Panc1 (cell line): Measurements from ENCODE around the gene TAB3. TPM values are rescaled to one million over a fixed set of nuclear protein-coding genes. Genes with fewer than 3 reads are reported as not detected.

ENCODE experiments used
- ATAC-seq: fragments of 200-7000 bp; cut with Tn5 transposase; 2 replicates; pipeline ENCODE4 v1.9.1; 2020; ENCODE audit warnings: mild to moderate bottlenecking, moderate library complexity
- BruUV-seq: library from RNA; stranded (reverse); fragments of 400-500 nt; replicated peaks from 2 replicates; lab custom pipeline; 2021; lab: Mats Ljungman, UMichigan
- CTCF ChIA-PET: fragments of 300-600 bp; sonication (Branson Sonifier 250); formaldehyde crosslinking; loops from one replicate; lab custom pipeline; 2022; ENCODE audit warnings: antibody characterized with exemption; lab: Charles Lee
- POLR2A ChIA-PET: fragments of 300-600 bp; sonication (Branson Sonifier 250); formaldehyde crosslinking; loops from one replicate; lab custom pipeline; 2022; ENCODE audit warnings: antibody characterized with exemption; lab: Charles Lee
- DNase-seq: peaks from one replicate; pipeline ENCODE4 v3.0.0-alpha.2; 2010; ENCODE audit warnings: low read depth, low spot score
- H3K27ac ChIP-seq: 2 replicates; pipeline ENCODE4 v1.5.1; 2011; ENCODE audit warnings: mild to moderate bottlenecking, low read length, inconsistent platforms
- H3K27me3 ChIP-seq: fragments of 200-500 bp; sonication (Bioruptor generic); 2 replicates; pipeline ENCODE4 v1.6.0; 2014; ENCODE audit warnings: low read length, inconsistent platforms; ENCODE audit not compliant: control insufficient read depth, insufficient read depth
- H3K36me3 ChIP-seq: fragments of 200-500 bp; sonication (Bioruptor generic); 2 replicates; pipeline ENCODE4 v1.5.1; 2014; ENCODE audit warnings: inconsistent platforms, mild to moderate bottlenecking, low read length, moderate library complexity; ENCODE audit not compliant: control insufficient read depth, insufficient read depth
- H3K4me1 ChIP-seq: 2 replicates; pipeline ENCODE4 v1.5.1; 2011; ENCODE audit warnings: inconsistent platforms, mild to moderate bottlenecking, low read length, moderate library complexity; ENCODE audit not compliant: control insufficient read depth, insufficient read depth
- H3K4me3 ChIP-seq, 2 experiments: 2 replicates each; pipeline ENCODE4 v1.5.1; 2011 to 2012; ENCODE audit warnings: low read depth in 2 of 2, low read length in 2 of 2, mild to moderate bottlenecking in 2 of 2, inconsistent platforms in 1 of 2, moderate library complexity in 1 of 2
- H3K9me3 ChIP-seq: fragments of 200-500 bp; sonication (Bioruptor generic); 2 replicates; pipeline ENCODE4 v1.5.1; 2014; ENCODE audit warnings: low read depth, mild to moderate bottlenecking, inconsistent platforms, low read length, moderate library complexity; ENCODE audit not compliant: control insufficient read depth, insufficient read depth
- POLR2AphosphoS5 ChIP-seq: IDR thresholded peaks from 2 replicates; pipeline ENCODE4 v1.6.1; 2012; ENCODE audit warnings: mild to moderate bottlenecking, low read depth, low read length, moderate library complexity
- REST ChIP-seq, 2 experiments: IDR thresholded peaks; 2 replicates each; pipeline ENCODE4 v1.6.1; 2011 to 2012; ENCODE audit warnings: low read depth in 2 of 2, control low read depth in 1 of 2, low read length in 1 of 2, mild to moderate bottlenecking in 1 of 2, moderate library complexity in 1 of 2; ENCODE audit not compliant: insufficient read depth in 1 of 2
- SIN3A ChIP-seq: IDR thresholded peaks from 2 replicates; pipeline ENCODE4 v1.6.1; 2012; ENCODE audit warnings: low read depth, mild to moderate bottlenecking, low read length, moderate library complexity, borderline replicate concordance; ENCODE audit not compliant: insufficient read depth
- TCF7L2 ChIP-seq: IDR thresholded peaks from 2 replicates; pipeline ENCODE4 v1.6.1; 2011; ENCODE audit warnings: mild to moderate bottlenecking, low read depth, low read length, inconsistent platforms
- in situ Hi-C: cut with HindIII; loops from 2 replicates; pipeline ENCODE4 v1.10.0; 2016; ENCODE audit warnings: low sequenced_read_pairs, low pct_unique_long_range_greater_than_20kb
- intact Hi-C: fragments of 100-400 bp; cut with micrococcal nuclease; formaldehyde crosslinking; loops from one replicate; pipeline ENCODE4 v1.10.0; 2022; ENCODE audit not compliant: unreplicated experiment
- total RNA-seq: library from RNA; stranded (reverse); gene quantifications from one replicate; pipeline ENCODE4 v1.2.1, GENCODE V29; 2021; ENCODE audit not compliant: unreplicated experiment
- TF ChIP-seq, protein P1 (sequence below): fragments of 450-650 bp; IDR thresholded peaks from 2 replicates; pipeline ENCODE4 v1.5.1; 2017; ENCODE audit warnings: mild to moderate bottlenecking

Gene TAB3
- total RNA-seq, 1 experiment from 2014 or later, result 7.7 TPM

DNA sequence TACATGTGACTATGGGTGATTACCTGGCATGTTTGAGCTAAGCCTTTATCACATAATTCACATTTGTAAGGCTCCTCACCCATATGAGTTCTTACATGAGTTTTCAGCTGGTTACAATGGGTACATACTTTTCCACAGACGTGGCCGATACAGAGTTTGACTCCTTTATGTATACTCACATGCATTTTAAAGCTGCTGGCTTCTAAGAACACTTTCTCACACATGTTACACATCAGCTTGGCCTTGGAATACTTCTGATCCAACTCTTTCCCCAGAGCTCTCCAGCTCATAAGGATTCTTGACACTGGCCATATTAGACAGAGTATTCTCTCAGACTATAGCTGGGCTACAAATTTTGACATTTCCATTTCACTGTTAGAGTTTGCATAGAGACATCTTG is 66.3 kb downstream of the TAB3 start:
- CTCF ChIA-PET, result interaction anchor here (0.8 kb wide), 1 partner anchor 88 kb away, joined by 3 read pairs; no protein-coding TSS in a partner anchor
- Histone ChIP-seq H3K27ac (no peak overlapping the region), H3K9me3 (no peaks in the 10 kb centered on the region), H3K4me3 (no peak overlapping the region), H3K27me3 (no peaks in the 10 kb centered on the region), H3K4me1 (no peaks in the 10 kb centered on the region), H3K36me3 (no peaks in the 10 kb centered on the region)
- POLR2A ChIA-PET, result no interaction called here
- TF ChIP-seq TCF7L2 (no peak), SIN3A (no peak), REST (IDR thresholded peaks at IDR 0.05; ENCODE audit: insufficient read depth in 1 of 2, low read depth in 2 of 2, low read length in 1 of 2) (no peak), POLR2AphosphoS5 (no peak)
- TF ChIP-seq, protein P1, sequence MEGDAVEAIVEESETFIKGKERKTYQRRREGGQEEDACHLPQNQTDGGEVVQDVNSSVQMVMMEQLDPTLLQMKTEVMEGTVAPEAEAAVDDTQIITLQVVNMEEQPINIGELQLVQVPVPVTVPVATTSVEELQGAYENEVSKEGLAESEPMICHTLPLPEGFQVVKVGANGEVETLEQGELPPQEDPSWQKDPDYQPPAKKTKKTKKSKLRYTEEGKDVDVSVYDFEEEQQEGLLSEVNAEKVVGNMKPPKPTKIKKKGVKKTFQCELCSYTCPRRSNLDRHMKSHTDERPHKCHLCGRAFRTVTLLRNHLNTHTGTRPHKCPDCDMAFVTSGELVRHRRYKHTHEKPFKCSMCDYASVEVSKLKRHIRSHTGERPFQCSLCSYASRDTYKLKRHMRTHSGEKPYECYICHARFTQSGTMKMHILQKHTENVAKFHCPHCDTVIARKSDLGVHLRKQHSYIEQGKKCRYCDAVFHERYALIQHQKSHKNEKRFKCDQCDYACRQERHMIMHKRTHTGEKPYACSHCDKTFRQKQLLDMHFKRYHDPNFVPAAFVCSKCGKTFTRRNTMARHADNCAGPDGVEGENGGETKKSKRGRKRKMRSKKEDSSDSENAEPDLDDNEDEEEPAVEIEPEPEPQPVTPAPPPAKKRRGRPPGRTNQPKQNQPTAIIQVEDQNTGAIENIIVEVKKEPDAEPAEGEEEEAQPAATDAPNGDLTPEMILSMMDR, result no peak
- ATAC-seq (no peak), DNase-seq (no peak)
- BruUV-seq, result no TSS peak
- intact Hi-C loops, result loop anchor here (5.0 kb wide), 1 partner anchor 85 kb away; no protein-coding TSS in a partner anchor
- in situ Hi-C loops, result no loop called here

DNA sequence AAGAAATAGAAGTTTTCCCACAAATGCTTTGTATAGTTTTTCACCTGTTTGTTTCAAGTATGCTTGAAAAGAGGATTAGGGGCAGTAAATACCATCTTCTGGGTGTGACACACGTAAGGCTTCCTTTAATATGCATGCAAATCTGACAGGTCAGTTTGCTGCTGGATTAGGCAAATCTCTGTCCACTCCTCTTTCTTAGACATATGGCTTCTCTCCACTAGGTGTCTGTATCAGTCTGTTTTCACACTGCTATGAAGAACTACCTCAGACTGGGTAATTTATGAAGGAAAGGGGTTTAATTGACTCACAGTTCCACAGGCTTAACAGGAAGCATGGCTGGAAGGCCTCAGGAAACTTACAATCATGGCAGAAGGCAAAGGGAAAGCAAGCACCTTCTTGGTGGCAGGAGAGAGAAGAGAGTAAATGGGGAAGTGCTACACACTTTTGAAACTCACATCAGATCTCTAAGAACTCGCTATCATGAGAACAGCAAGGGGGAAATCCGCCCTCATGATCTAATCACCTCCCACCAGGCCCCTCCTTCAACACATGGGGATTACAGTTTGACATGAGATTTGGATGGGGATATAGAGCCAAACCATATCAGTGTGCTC is 66.9 kb downstream of the TAB3 start:
- Histone ChIP-seq H3K4me1 (no peaks in the 10 kb centered on the region), H3K4me3 (no peak overlapping the region), H3K27ac (no peak overlapping the region), H3K9me3 (no peaks in the 10 kb centered on the region), H3K27me3 (no peaks in the 10 kb centered on the region), H3K36me3 (no peaks in the 10 kb centered on the region)
- BruUV-seq, result no TSS peak
- intact Hi-C loops, result loop anchor here (5.0 kb wide), 1 partner anchor 85 kb away; no protein-coding TSS in a partner anchor
- POLR2A ChIA-PET, result no interaction called here
- in situ Hi-C loops, result no loop called here
- DNase-seq, result no peak
- TF ChIP-seq SIN3A (no peak), REST (IDR thresholded peaks at IDR 0.05; ENCODE audit: insufficient read depth in 1 of 2, low read depth in 2 of 2, low read length in 1 of 2) (no peak), POLR2AphosphoS5 (no peak)
- TF ChIP-seq, protein P1, result peak; percentile 21; the same call in 1 of the 2 replicates
- no peak for ATAC-seq
- CTCF ChIA-PET, result interaction anchor here (0.8 kb wide), 1 partner anchor 87 kb away, joined by 3 read pairs; no protein-coding TSS in a partner anchor
